Bronchial epithelial cell (primary cell): ENCODE data around the gene GLYR1. TPM values are rescaled to one million over a fixed set of nuclear protein-coding genes. Genes with fewer than 3 reads are reported as not detected.
"Not testable (repeated sequence)": the region's sequence is repeated elsewhere in the genome, so short reads cannot be mapped to it uniquely, and the experiment has no call there.

Experiments
- DNase-seq: peaks from one replicate; pipeline ENCODE4 v3.0.0-alpha.2; 2010; ENCODE audit warnings: low read depth
- FAIRE-seq: peaks from 2 replicates; lab custom pipeline; 2011; peaks lifted over from hg19 to GRCh38; lab: Jason Lieb, UNC
- H3K27me3 ChIP-seq: 2 replicates; pipeline ENCODE4 v1.5.1; 2011; ENCODE audit warnings: low read length; ENCODE audit not compliant: control insufficient read depth, insufficient read depth
- H3K36me3 ChIP-seq: 2 replicates; pipeline ENCODE4 v1.5.1; 2011; ENCODE audit warnings: low read length; ENCODE audit not compliant: control insufficient read depth, insufficient read depth
- H3K4me3 ChIP-seq: 2 replicates; pipeline ENCODE4 v1.5.1; 2011; ENCODE audit warnings: mild to moderate bottlenecking, low read depth, low read length, control low read depth
- CTCF ChIP-seq: IDR thresholded peaks from 2 replicates; pipeline ENCODE4 v1.5.1; 2011; ENCODE audit warnings: mild to moderate bottlenecking, moderate library complexity, low read length, control low read depth, inconsistent platforms; ENCODE audit not compliant: insufficient read depth, severe bottlenecking
- total RNA-seq: library from RNA; depleted of rRNA; stranded (reverse); fragments of >200 nt; gene quantifications from 2 replicates; pipeline ENCODE4 v1.2.1, GENCODE V29; 2014

GLYR1 gene
- total RNA-seq, 1 donor from 2014 or later: 31.1 TPM

- TF ChIP-seq CTCF: no peak
- Histone ChIP-seq H3K4me3 (no peak overlapping the region), H3K27me3 (no peaks in the 10 kb centered on the region), H3K36me3 (no peaks in the 10 kb centered on the region)
- no peak for FAIRE-seq
- DNase-seq: no peak
Measured at GRCh38 chr16:4788489-4788889, 58.6 kb downstream of the GLYR1 start.

GRCh38 chr16:4787627-4788482, 59.2 kb downstream of the GLYR1 start, which contains the start of gene SEPTIN12:
TSS of gene SEPTIN12 (minus strand) at chr16:4788345. CDS start at chr16:4787645, 700 bp downstream.
- Histone ChIP-seq H3K36me3 (no peaks in the 10 kb centered on the region), H3K27me3 (no peaks in the 10 kb centered on the region), H3K4me3 (no peak within 1 kb of the TSS)
- no peak for TF ChIP-seq CTCF
- FAIRE-seq: no peak
- no peak for DNase-seq

GRCh38 chr16:4787068-4787467, 60.0 kb downstream of the GLYR1 start:
- FAIRE-seq (no peak), DNase-seq (no peak)
- H3K4me3 ChIP-seq: no peak overlapping the region
- no peaks in the 10 kb centered on the region for H3K27me3 ChIP-seq
- no peak for TF ChIP-seq CTCF
- no peaks in the 10 kb centered on the region for H3K36me3 ChIP-seq

GRCh38 chr16:4785758-4786433, 61.2 kb downstream of the GLYR1 start:
- FAIRE-seq (no peak), DNase-seq (no peak)
- Histone ChIP-seq H3K36me3 (no peaks in the 10 kb centered on the region), H3K27me3 (no peaks in the 10 kb centered on the region), H3K4me3 (no peak overlapping the region)
- no peak for TF ChIP-seq CTCF

- not testable (repeated sequence) for FAIRE-seq, H3K4me3 ChIP-seq, DNase-seq, H3K36me3 ChIP-seq, H3K27me3 ChIP-seq
Measured at GRCh38 chr16:4784444-4784987, 62.6 kb downstream of the GLYR1 start.

- DNase-seq (no peak), FAIRE-seq (no peak)
- Histone ChIP-seq H3K4me3 (no peak overlapping the region), H3K36me3 (no peaks in the 10 kb centered on the region), H3K27me3 (no peaks in the 10 kb centered on the region)
- no peak for TF ChIP-seq CTCF
Measured at GRCh38 chr16:4783951-4784336, 63.1 kb downstream of the GLYR1 start.
